OCI-LY3 (cell line): Measurements from ENCODE around the gene MRE11.

Experiments used
- H2AFZ ChIP-seq: fragments of 200-600, 300-600 bp; shearing (Covaris generic); 2 replicates; pipeline ENCODE4 v1.6.0; 2014; ENCODE audit warnings: antibody characterized with exemption, low read depth, low read length
- H3K27ac ChIP-seq: fragments of 200-600, 300-600 bp; sonication (generic); 2 replicates; pipeline ENCODE4 v1.5.1; 2014; ENCODE audit warnings: mild to moderate bottlenecking, low read length, moderate library complexity, mixed read lengths
- H3K27me3 ChIP-seq: fragments of 200-600, 300-600 bp; sonication (generic); 2 replicates; pipeline ENCODE4 v1.6.1; 2014; ENCODE audit warnings: low read depth, low read length, mixed read lengths
- H3K36me3 ChIP-seq: fragments of 200-600, 300-600 bp; sonication (generic); replicated peaks from 2 replicates; pipeline ENCODE3; 2014; ENCODE audit warnings: low read depth, low read length, mixed read lengths
- H3K4me1 ChIP-seq: fragments of 300-600, 200-600 bp; sonication (generic); 2 replicates; pipeline ENCODE4 v1.6.1; 2014; ENCODE audit warnings: low read length, mixed read lengths
- H3K4me2 ChIP-seq: fragments of 200-600, 300-600 bp; sonication (generic); 2 replicates; pipeline ENCODE4 v1.6.1; 2014; ENCODE audit warnings: low read length, mixed read lengths
- H3K4me3 ChIP-seq: fragments of 300-600, 200-600 bp; sonication (generic); 2 replicates; pipeline ENCODE4 v1.5.1; 2014; ENCODE audit warnings: antibody characterized with exemption, mild to moderate bottlenecking, low read length, moderate library complexity
- H3K79me2 ChIP-seq: fragments of 300-600, 200-600 bp; shearing (Covaris generic); 2 replicates; pipeline ENCODE4 v1.6.1; 2014; ENCODE audit warnings: mild to moderate bottlenecking, low read length, mixed read lengths
- H3K9ac ChIP-seq: fragments of 300-600, 200-600 bp; shearing (Covaris generic); 2 replicates; pipeline ENCODE4 v1.6.0; 2014; ENCODE audit warnings: mild to moderate bottlenecking, low read length, moderate library complexity
- H3K9me3 ChIP-seq: fragments of 200-600, 300-600 bp; shearing (Covaris generic); 2 replicates; pipeline ENCODE4 v1.6.1; 2014; ENCODE audit warnings: low read length, mixed read lengths; ENCODE audit not compliant: insufficient read depth
- H4K20me1 ChIP-seq: fragments of 200-600, 300-600 bp; sonication (generic); 2 replicates; pipeline ENCODE4 v1.6.1; 2016; ENCODE audit warnings: low read length, mixed read lengths; ENCODE audit not compliant: insufficient read depth
- CTCF ChIP-seq: fragments of 200-600, 300-600 bp; sonication (generic); IDR thresholded peaks from 2 replicates; pipeline ENCODE4 v1.5.1; 2014; ENCODE audit warnings: antibody characterized with exemption, low read length, low read depth
- EZH2phosphoT487 ChIP-seq: fragments of 200-600 bp; shearing (Covaris generic); IDR thresholded peaks from 2 replicates; pipeline ENCODE4 v1.6.1; 2018; ENCODE audit warnings: antibody characterized with exemption, mixed run types, low read depth

MRE11 gene

GRCh38 chr11:94493281-94494125, at the start of gene MRE11, which contains the start of gene ANKRD49:
MRE11 (minus strand) TSS chr11:94493844; CDS start chr11:94492801, 1,043 bp downstream.
ANKRD49 (plus strand) TSS chr11:94493984; CDS start chr11:94496694, 2,710 bp downstream.
- H3K27ac ChIP-seq: peak within 1 kb of the TSS; percentile 53
- no peaks in the 10 kb centered on the region for H4K20me1 ChIP-seq
- peaks cover 47% of the 10 kb centered on the region for H3K79me2 ChIP-seq
- peak within 1 kb of the TSS; percentile 86 for H3K4me3 ChIP-seq
- peaks cover 31% of the 10 kb centered on the region for H3K36me3 ChIP-seq
- TF ChIP-seq CTCF (no peak), EZH2phosphoT487 (no peak)
- H2AFZ ChIP-seq: peak within 1 kb of the TSS; percentile 83
- peaks cover 21% of the 10 kb centered on the region for H3K4me1 ChIP-seq
- H3K9ac ChIP-seq: peak within 1 kb of the TSS; percentile 89
- H3K4me2 ChIP-seq: peak within 1 kb of the TSS; percentile 85
- H3K9me3 ChIP-seq: no peaks in the 10 kb centered on the region
- no peaks in the 10 kb centered on the region for H3K27me3 ChIP-seq

- peaks cover 9% of the 10 kb centered on the region for H3K4me1 ChIP-seq
- no peak overlapping the region for H3K4me2 ChIP-seq
- H3K36me3 ChIP-seq: no peaks in the 10 kb centered on the region
- H3K27ac ChIP-seq: no peak overlapping the region
- no peak overlapping the region for H3K4me3 ChIP-seq
- TF ChIP-seq EZH2phosphoT487 (no peak), CTCF (no peak)
- H3K79me2 ChIP-seq: no peaks in the 10 kb centered on the region
- no peaks in the 10 kb centered on the region for H4K20me1 ChIP-seq
- H3K9me3 ChIP-seq: no peaks in the 10 kb centered on the region
- no peak overlapping the region for H3K9ac ChIP-seq
- H3K27me3 ChIP-seq: peaks cover 10% of the 10 kb centered on the region
- H2AFZ ChIP-seq: no peak overlapping the region
These were observed 45.8 kb upstream of the MRE11 start for GRCh38 chr11:94539420-94539819.

- TF ChIP-seq CTCF (no peak), EZH2phosphoT487 (no peak)
- H3K4me2 ChIP-seq: no peak overlapping the region
- no peaks in the 10 kb centered on the region for H3K9me3 ChIP-seq
These were observed 43.5 kb upstream of the MRE11 start for GRCh38 chr11:94537031-94537600.

GRCh38 chr11:94536386-94536785, 42.7 kb upstream of the MRE11 start:
- H3K36me3 ChIP-seq: no peaks in the 10 kb centered on the region
- no peak overlapping the region for H3K4me2 ChIP-seq
- no peaks in the 10 kb centered on the region for H3K9me3 ChIP-seq
- H3K27me3 ChIP-seq: peaks cover 14% of the 10 kb centered on the region
- TF ChIP-seq EZH2phosphoT487: no peak
- TF ChIP-seq CTCF: no peak
- H2AFZ ChIP-seq: no peak overlapping the region
- no peak overlapping the region for H3K27ac ChIP-seq
- H3K4me1 ChIP-seq: peaks cover 7% of the 10 kb centered on the region; the same call in 1 of the 2 replicates
- no peaks in the 10 kb centered on the region for H3K79me2 ChIP-seq
- H3K9ac ChIP-seq: no peak overlapping the region
- no peak overlapping the region for H3K4me3 ChIP-seq
- H4K20me1 ChIP-seq: no peaks in the 10 kb centered on the region

More at GRCh38 chr11:94537031-94537600, 43.5 kb upstream of the MRE11 start:
- no peaks in the 10 kb centered on the region for H3K79me2 ChIP-seq
- no peak overlapping the region for H3K9ac ChIP-seq
- no peaks in the 10 kb centered on the region for H4K20me1 ChIP-seq
- no peak overlapping the region for H3K27ac ChIP-seq
- H3K27me3 ChIP-seq: peaks cover 10% of the 10 kb centered on the region
- no peaks in the 10 kb centered on the region for H3K36me3 ChIP-seq
- no peak overlapping the region for H3K4me3 ChIP-seq
- H3K4me1 ChIP-seq: peaks cover 7% of the 10 kb centered on the region; the same call in 1 of the 2 replicates
- H2AFZ ChIP-seq: no peak overlapping the region
